ENCODE data around the gene PABPC1L. TPM values are rescaled to one million over a fixed set of nuclear protein-coding genes. Genes with fewer than 3 reads are reported as not detected.
A peak's percentile ranks its signal among the peaks of the same experiment; 100 is the strongest.

The PABPC1L gene
- polyA plus RNA-seq, 2 of the 4 experiments (the other 2 are of a cell fraction): 37.1 to 73.1 TPM

GRCh38 chr20:44885392-44886265 is 24.2 kb upstream of the PABPC1L start, which contains the start of gene YWHAB (continued):
- TF ChIP-seq MAX (IDR thresholded peaks at IDR 0.05): peak; percentile 56; the same call in 1 of the 2 replicates
- peak; percentile 65 for TF ChIP-seq POLR2A (IDR thresholded peaks at IDR 0.05; ENCODE audit: low read length)
- TF ChIP-seq HOXB13 (CRISPR knock-in tag; IDR thresholded peaks at IDR 0.05; ENCODE audit: low read depth): no peak
- TF ChIP-seq CTCF (IDR thresholded peaks at IDR 0.05): no peak
- TF ChIP-seq CBX2 (IDR thresholded peaks at IDR 0.05; ENCODE audit: borderline replicate concordance, low read depth): no peak
- no peak for TF ChIP-seq HDAC2 (IDR thresholded peaks at IDR 0.05)
- TF ChIP-seq EP300 (IDR thresholded peaks at IDR 0.05): no peak
- TF ChIP-seq RARB (CRISPR knock-in tag; IDR thresholded peaks at IDR 0.05): no peak
- 0 out of 2 replicates have a peak, but pooled peaks have one; percentile 21 for TF ChIP-seq REST (IDR thresholded peaks at IDR 0.05)
- TF ChIP-seq HES2 (IDR thresholded peaks at IDR 0.05): no peak
- TF ChIP-seq ZSCAN20 (CRISPR knock-in tag; IDR thresholded peaks at IDR 0.05): no peak
- TF ChIP-seq TP53 (CRISPR knock-in tag; IDR thresholded peaks at IDR 0.05): no peak

- H3K4me3 ChIP-seq: peak overlapping the region; percentile 92
- H3K9me3 ChIP-seq: no peaks in the 10 kb centered on the region
- 0% methylated on average over 8 of the region's 8 CpGs for WGBS (ENCODE audit: missing lambda C conversion rate)
- TF ChIP-seq HOXB5 (CRISPR knock-in tag; IDR thresholded peaks at IDR 0.05) (no peak), BCL3 (IDR thresholded peaks at IDR 0.05) (no peak), JUNB (IDR thresholded peaks at IDR 0.05) (no peak)
- DNase-seq (ENCODE audit: low read depth in 1 of 2, low spot score in 1 of 2) (no peak), ATAC-seq (no peak), FAIRE-seq (no peak)
- ChIA-PET CTCF (no interaction called here), POLR2A (no interaction called here)
- peak overlapping the region; percentile 97 to 99 for H3K27ac ChIP-seq
- H3K4me1 ChIP-seq: peaks cover 30% of the 10 kb centered on the region
- H3K4me2 ChIP-seq: peak overlapping the region; percentile 91
Observed at GRCh38 chr20:44886266-44886651, 23.6 kb upstream of the PABPC1L start.

- H3K27ac ChIP-seq: peak overlapping the region; percentile 97 to 99; a peak in 5 of 6 replicates
- 3% methylated on average over 2 of the region's 2 CpGs for whole genome bisulfite sequencing (ENCODE audit: missing lambda C conversion rate)
- no peak for FAIRE-seq
- no peak for TF ChIP-seq HMGXB4 (CRISPR knock-in tag; IDR thresholded peaks at IDR 0.05; ENCODE audit: borderline replicate concordance)
- TF ChIP-seq MYC (IDR thresholded peaks at IDR 0.05; ENCODE audit: borderline replicate concordance, low read length): no peak
- TF ChIP-seq RFX5 (IDR thresholded peaks at IDR 0.05): no peak
- TF ChIP-seq CTCF (IDR thresholded peaks at IDR 0.05): no peak
- no peak for TF ChIP-seq CHD2 (IDR thresholded peaks at IDR 0.05; ENCODE audit: low read length, partially characterized antibody)
- no peak for TF ChIP-seq E2F6 (IDR thresholded peaks at IDR 0.05; ENCODE audit: borderline replicate concordance, low read depth)
- TF ChIP-seq USF2 (IDR thresholded peaks at IDR 0.05): no peak
Observed at GRCh38 chr20:44886828-44887227, 23.0 kb upstream of the PABPC1L start.

More at GRCh38 chr20:44886828-44887227, 23.0 kb upstream of the PABPC1L start:
- H3K9me3 ChIP-seq: no peaks in the 10 kb centered on the region
- POLR2A ChIA-PET: no interaction called here
- peaks cover 30% of the 10 kb centered on the region for H3K4me1 ChIP-seq
- peak overlapping the region; percentile 91 for H3K4me2 ChIP-seq
- CTCF ChIA-PET: no interaction called here
- ATAC-seq (no peak), DNase-seq (ENCODE audit: low read depth in 1 of 2, low spot score in 1 of 2) (no peak)
- peak overlapping the region; percentile 92 for H3K4me3 ChIP-seq

Measured in A549 (cell line).